Endothelial cell of umbilical vein (primary cell): ENCODE results near the gene CXCL14.

ENCODE experiments used
- CTCF ChIP-seq, 2 donors: IDR thresholded peaks; 1 replicate in 1 of 2; 2 replicates in 1 of 2; pipeline ENCODE4 v1.5.1; 2011; ENCODE audit warnings: low read length in 2 of 2, mild to moderate bottlenecking in 2 of 2, moderate library complexity in 2 of 2, control low read depth in 1 of 2, inconsistent platforms in 1 of 2, low read depth in 1 of 2; ENCODE audit not compliant: insufficient read depth in 1 of 2; ENCODE audit errors: extremely low read depth in 1 of 2
- EZH2 ChIP-seq: IDR thresholded peaks from 2 replicates; pipeline ENCODE4 v1.6.1; 2012; ENCODE audit warnings: borderline replicate concordance, low read depth, mild to moderate bottlenecking, moderate library complexity, low read length, inconsistent platforms; ENCODE audit not compliant: severe bottlenecking
- JUN ChIP-seq: IDR thresholded peaks from 2 replicates; pipeline ENCODE4 v1.6.1; 2011; ENCODE audit warnings: borderline replicate concordance, low read depth; ENCODE audit not compliant: insufficient read length, insufficient read depth
- POLR2A ChIP-seq: IDR thresholded peaks from 2 replicates; pipeline ENCODE4 v1.6.1; 2012; ENCODE audit warnings: low read depth, mild to moderate bottlenecking, control low read depth, low read length
- POLR2AphosphoS5 ChIP-seq: IDR thresholded peaks from 2 replicates; pipeline ENCODE4 v1.6.1; 2012; ENCODE audit warnings: low read depth, mild to moderate bottlenecking, control low read depth, low read length, moderate library complexity; ENCODE audit not compliant: insufficient read depth

- TF ChIP-seq CTCF (IDR thresholded peaks at IDR 0.05; ENCODE audit: extremely low read depth in 1 of 2, insufficient read depth in 1 of 2, low read depth in 1 of 2, low read length in 2 of 2) (no peak), POLR2A (no peak), EZH2 (no peak), JUN (no peak), POLR2AphosphoS5 (no peak)
Observed at GRCh38 chr5:135576075-135576599, 2.7 kb downstream of the CXCL14 start.
